NB4 (cell line): Measurements from ENCODE around the gene DTHD1.
A peak's percentile ranks its signal among the peaks of the same experiment; 100 is the strongest.

Experiments used
- DNase-seq: peaks from one replicate; pipeline ENCODE4 v3.0.0; 2010; ENCODE audit warnings: low read depth
- H3K4me3 ChIP-seq: one replicate; pipeline ENCODE4 v1.5.1; 2011; ENCODE audit warnings: mild to moderate bottlenecking, low read depth, low read length, moderate library complexity
- CTCF ChIP-seq: IDR thresholded peaks from one replicate; pipeline ENCODE4 v1.5.1; 2012; ENCODE audit warnings: low read depth, low read length
- MAX ChIP-seq: IDR thresholded peaks from 2 replicates; pipeline ENCODE4 v1.6.1; 2011; ENCODE audit warnings: low read depth, low read length
- MYC ChIP-seq: IDR thresholded peaks from 2 replicates; pipeline ENCODE4 v1.6.1; 2011; ENCODE audit warnings: low read depth, low read length
- POLR2A ChIP-seq: IDR thresholded peaks from 2 replicates; pipeline ENCODE4 v1.6.1; 2011; ENCODE audit warnings: mild to moderate bottlenecking; ENCODE audit not compliant: insufficient read length; ENCODE audit errors: extremely low read depth

DTHD1 gene

GRCh38 chr4:36332023-36332781, 50.8 kb downstream of the DTHD1 start:
- TF ChIP-seq MYC: no peak
- TF ChIP-seq POLR2A: no peak
- no peak for TF ChIP-seq MAX
- TF ChIP-seq CTCF: no peak
- no peak for DNase-seq
- H3K4me3 ChIP-seq: no peak overlapping the region

GRCh38 chr4:36332782-36333131, 51.3 kb downstream of the DTHD1 start:
- H3K4me3 ChIP-seq: no peak overlapping the region
- DNase-seq: no peak
- TF ChIP-seq POLR2A (no peak), CTCF (no peak), MAX (no peak), MYC (no peak)

GRCh38 chr4:36333303-36333877, 52.0 kb downstream of the DTHD1 start:
- TF ChIP-seq MYC (no peak), MAX (no peak), CTCF (no peak), POLR2A (no peak)
- no peak overlapping the region for H3K4me3 ChIP-seq

GRCh38 chr4:36337665-36338185, 56.3 kb downstream of the DTHD1 start:
- DNase-seq: peak; percentile 20
- no peak for TF ChIP-seq POLR2A
- TF ChIP-seq MAX: no peak
- no peak overlapping the region for H3K4me3 ChIP-seq

More at GRCh38 chr4:36333303-36333877, 52.0 kb downstream of the DTHD1 start:
- no peak for DNase-seq

- no peak for TF ChIP-seq MYC
- TF ChIP-seq POLR2A: no peak
- TF ChIP-seq MAX: no peak
- TF ChIP-seq CTCF: no peak
- H3K4me3 ChIP-seq: no peak overlapping the region
- DNase-seq: no peak
Measured at GRCh38 chr4:36338973-36339372, 57.6 kb downstream of the DTHD1 start.

- TF ChIP-seq MYC: no peak
- DNase-seq: no peak
- H3K4me3 ChIP-seq: no peak overlapping the region
Measured at GRCh38 chr4:36341936-36342335, 60.5 kb downstream of the DTHD1 start.
